Activated B cell treated with CpG ODN at 0.5 μM for 24 hours (primary cell): ENCODE data around the gene HELZ. TPM values are rescaled to one million over a fixed set of nuclear protein-coding genes. Genes with fewer than 3 reads are reported as not detected.

Experiments used
- ATAC-seq: fragments of 200-7000 bp; cut with Tn5 transposase; one replicate; pipeline ENCODE4 v1.10.0; 2021; ENCODE audit warnings: low read depth, mild to moderate bottlenecking, moderate library complexity
- CTCF ChIA-PET: fragments of 350-600 bp; sonication (Branson Sonifier 250); formaldehyde crosslinking; loops from one replicate; lab custom pipeline; 2021; ENCODE audit warnings: antibody characterized with exemption; lab: Charles Lee
- POLR2A ChIA-PET: fragments of 350-600 bp; sonication (Branson Sonifier 250); formaldehyde crosslinking; loops from one replicate; lab custom pipeline; 2021; ENCODE audit warnings: antibody characterized with exemption; lab: Charles Lee
- DNase-seq: peaks from one replicate; pipeline ENCODE4 v3.0.0; 2022
- H3K27ac Mint-ChIP-seq: one replicate; pipeline ENCODE4 v1.8.0; 2020; ENCODE audit warnings: mixed read lengths
- H3K27me3 Mint-ChIP-seq: one replicate; pipeline ENCODE4 v1.8.0; 2021; ENCODE audit warnings: mixed read lengths
- H3K36me3 Mint-ChIP-seq: one replicate; pipeline ENCODE4 v1.8.0; 2021; ENCODE audit warnings: low read depth, mixed read lengths
- H3K4me1 Mint-ChIP-seq: one replicate; pipeline ENCODE4 v1.8.0; 2021; ENCODE audit warnings: mixed read lengths
- H3K4me3 Mint-ChIP-seq: one replicate; pipeline ENCODE4 v1.8.0; 2020; ENCODE audit warnings: mild to moderate bottlenecking, mixed read lengths
- H3K9me3 Mint-ChIP-seq: one replicate; pipeline ENCODE4 v1.8.0; 2020; ENCODE audit warnings: mixed read lengths
- intact Hi-C: fragments of 100-400 bp; cut with micrococcal nuclease; formaldehyde crosslinking; loops from one replicate; pipeline ENCODE4 v1.15.1; 2024
- total RNA-seq: library from RNA; stranded (reverse); gene quantifications from 2 replicates; pipeline ENCODE4 v1.2.3, GENCODE V29; 2022
- TF ChIP-seq, protein P1 (sequence below): fragments of 200-600 bp; IDR thresholded peaks from one replicate; pipeline ENCODE4 v1.8.0; 2022; ENCODE audit warnings: antibody characterized with exemption, mild to moderate bottlenecking

The HELZ gene
- total RNA-seq, 1 donor from 2014 or later, result 69.7 TPM

DNA sequence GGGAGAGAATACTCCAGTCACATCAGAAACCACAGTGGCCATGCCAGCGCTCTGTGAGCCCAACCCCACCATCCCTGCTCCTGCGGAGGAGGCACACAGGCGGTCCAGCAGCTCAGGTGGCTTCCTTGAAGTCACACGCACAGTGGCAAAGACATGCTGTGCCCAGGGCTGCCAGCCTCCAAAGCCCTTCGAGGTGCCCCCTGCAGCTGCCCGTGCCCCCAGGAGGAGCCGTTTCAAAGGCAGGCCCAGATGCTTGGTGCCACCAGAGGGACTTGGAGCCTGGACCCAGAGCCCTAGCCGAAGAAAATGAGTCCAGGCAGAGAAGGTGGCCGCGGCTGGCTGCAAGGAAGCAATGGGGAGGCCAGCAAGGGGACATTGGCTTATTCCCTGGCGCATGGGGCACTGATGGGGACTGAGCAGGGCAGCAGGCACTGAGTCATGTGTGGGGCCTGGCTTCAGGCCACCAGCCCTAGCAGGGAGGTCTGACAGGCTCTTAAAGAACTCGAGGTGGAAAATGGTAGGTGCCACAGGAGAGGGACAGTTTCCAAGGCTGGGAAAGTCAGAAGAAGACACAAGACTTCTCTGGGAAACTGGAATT, 217.9 kb downstream of the HELZ start:
- Mint-ChIP-seq H3K36me3 (no peaks in the 10 kb centered on the region), H3K4me1 (no peaks in the 10 kb centered on the region), H3K27me3 (peaks cover 2% of the 10 kb centered on the region), H3K27ac (no peak overlapping the region), H3K9me3 (no peaks in the 10 kb centered on the region), H3K4me3 (no peak overlapping the region)
- DNase-seq (no peak), ATAC-seq (no peak)
- TF ChIP-seq, protein P1, sequence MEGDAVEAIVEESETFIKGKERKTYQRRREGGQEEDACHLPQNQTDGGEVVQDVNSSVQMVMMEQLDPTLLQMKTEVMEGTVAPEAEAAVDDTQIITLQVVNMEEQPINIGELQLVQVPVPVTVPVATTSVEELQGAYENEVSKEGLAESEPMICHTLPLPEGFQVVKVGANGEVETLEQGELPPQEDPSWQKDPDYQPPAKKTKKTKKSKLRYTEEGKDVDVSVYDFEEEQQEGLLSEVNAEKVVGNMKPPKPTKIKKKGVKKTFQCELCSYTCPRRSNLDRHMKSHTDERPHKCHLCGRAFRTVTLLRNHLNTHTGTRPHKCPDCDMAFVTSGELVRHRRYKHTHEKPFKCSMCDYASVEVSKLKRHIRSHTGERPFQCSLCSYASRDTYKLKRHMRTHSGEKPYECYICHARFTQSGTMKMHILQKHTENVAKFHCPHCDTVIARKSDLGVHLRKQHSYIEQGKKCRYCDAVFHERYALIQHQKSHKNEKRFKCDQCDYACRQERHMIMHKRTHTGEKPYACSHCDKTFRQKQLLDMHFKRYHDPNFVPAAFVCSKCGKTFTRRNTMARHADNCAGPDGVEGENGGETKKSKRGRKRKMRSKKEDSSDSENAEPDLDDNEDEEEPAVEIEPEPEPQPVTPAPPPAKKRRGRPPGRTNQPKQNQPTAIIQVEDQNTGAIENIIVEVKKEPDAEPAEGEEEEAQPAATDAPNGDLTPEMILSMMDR, result no peak
- POLR2A ChIA-PET, result no interaction called here
- CTCF ChIA-PET, result no interaction called here
- intact Hi-C loops, result no loop called here

DNA sequence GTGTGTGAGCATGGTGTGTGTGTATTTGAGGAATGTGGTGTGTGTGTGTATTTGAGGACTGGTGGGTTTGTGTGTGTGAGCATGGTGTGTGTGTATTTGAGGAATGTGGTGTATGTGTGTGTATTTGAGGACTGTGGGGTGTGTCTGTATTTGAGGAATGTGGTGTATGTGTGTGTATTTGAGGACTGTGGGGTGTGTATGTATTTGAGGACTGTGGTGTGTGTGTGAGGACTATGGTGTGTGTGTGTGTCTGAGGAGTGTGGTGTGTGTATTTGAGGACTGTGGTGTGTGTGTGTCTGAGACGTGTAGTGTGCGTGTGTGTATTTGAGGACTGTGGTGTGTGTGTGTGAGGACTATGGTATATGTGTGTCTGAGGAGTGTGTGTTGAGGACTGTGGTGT, 218.7 kb downstream of the HELZ start:
- Mint-ChIP-seq H3K9me3 (no peaks in the 10 kb centered on the region), H3K4me3 (no peak overlapping the region), H3K36me3 (no peaks in the 10 kb centered on the region), H3K27ac (no peak overlapping the region), H3K27me3 (peaks cover 2% of the 10 kb centered on the region), H3K4me1 (no peaks in the 10 kb centered on the region)
- ATAC-seq, result no peak
- no peak for DNase-seq
- TF ChIP-seq, protein P1, result no peak
- intact Hi-C loops, result no loop called here
- POLR2A ChIA-PET, result no interaction called here
- CTCF ChIA-PET, result no interaction called here

DNA sequence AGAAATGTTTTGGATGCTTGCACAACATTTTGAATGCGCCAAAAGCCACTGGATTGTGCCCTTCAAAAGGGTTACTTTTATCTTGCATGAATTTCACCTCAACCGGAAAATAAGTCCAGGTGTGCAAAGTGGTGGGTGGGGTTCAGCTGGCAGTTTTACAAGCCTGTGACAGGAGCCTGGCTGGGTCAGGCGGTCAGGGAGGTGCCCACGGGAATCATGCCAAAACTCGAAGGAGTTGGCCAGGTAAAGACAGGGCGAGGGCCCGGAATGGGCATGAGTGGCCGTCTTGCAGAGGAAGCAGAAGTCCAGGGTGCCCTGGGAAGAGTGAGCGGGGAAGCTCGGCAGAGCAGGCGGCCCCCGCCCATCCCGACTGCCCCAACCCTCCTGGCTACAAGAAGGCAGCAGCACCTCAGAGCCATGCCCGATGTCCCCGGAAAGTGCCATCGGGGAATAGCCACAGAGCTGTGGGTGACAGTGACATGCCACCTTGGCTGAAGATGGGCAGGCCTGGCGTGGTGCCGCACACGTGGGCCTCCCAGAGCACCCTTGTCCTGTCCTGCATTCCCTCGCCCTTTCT, 219.7 kb downstream of the HELZ start:
- CTCF ChIA-PET, result no interaction called here
- Mint-ChIP-seq H3K4me1 (no peaks in the 10 kb centered on the region), H3K36me3 (no peaks in the 10 kb centered on the region), H3K4me3 (no peak overlapping the region), H3K9me3 (no peaks in the 10 kb centered on the region), H3K27me3 (peaks cover 2% of the 10 kb centered on the region), H3K27ac (no peak overlapping the region)
- intact Hi-C loops, result no loop called here
- POLR2A ChIA-PET, result no interaction called here
- no peak for ATAC-seq
- no peak for DNase-seq
- TF ChIP-seq, protein P1, result no peak

DNA sequence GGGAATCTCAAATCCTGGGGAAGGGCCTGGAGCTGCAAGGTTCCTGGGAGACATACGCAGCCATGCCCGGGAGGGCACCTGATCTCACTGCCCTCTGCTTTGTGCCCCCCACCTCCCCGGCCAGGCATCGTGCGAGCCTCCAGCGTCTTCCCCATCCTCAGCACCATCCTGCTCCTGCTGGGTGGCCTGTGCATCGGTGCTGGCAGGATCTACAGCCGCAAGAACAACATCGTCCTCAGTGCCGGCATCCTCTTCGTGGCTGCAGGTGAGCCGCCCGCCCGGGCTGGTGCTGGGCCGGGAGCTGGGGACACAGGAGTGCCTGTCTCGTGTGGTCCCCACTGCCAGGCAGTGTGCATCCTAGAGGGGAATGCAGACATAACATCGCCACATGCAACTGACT, 220.3 kb downstream of the HELZ start:
- Mint-ChIP-seq H3K4me1 (no peaks in the 10 kb centered on the region), H3K27me3 (peaks cover 2% of the 10 kb centered on the region), H3K27ac (no peak overlapping the region), H3K36me3 (no peaks in the 10 kb centered on the region), H3K4me3 (no peak overlapping the region), H3K9me3 (no peaks in the 10 kb centered on the region)
- intact Hi-C loops, result no loop called here
- TF ChIP-seq, protein P1, result no peak
- POLR2A ChIA-PET, result no interaction called here
- DNase-seq (no peak), ATAC-seq (no peak)
- CTCF ChIA-PET, result no interaction called here

DNA sequence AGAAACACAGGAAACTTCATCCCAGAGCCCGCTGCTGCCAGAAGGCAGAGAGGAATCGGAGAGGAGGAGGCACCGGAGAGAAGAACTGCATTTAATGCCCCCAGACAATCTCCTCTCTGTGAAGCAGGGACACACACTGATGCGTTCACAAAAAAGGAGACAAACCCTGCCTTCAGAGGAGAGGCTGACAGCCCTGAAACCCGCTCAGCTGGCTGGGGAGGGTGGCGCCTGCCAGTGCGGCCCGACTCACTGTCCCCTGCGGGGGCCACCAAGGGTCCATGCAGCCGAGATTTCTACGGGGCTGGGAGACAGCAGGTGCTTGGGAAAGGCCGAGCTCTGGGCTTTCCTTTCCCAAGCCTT, 222.6 kb downstream of the HELZ start:
- ChIA-PET CTCF (no interaction called here), POLR2A (no interaction called here)
- no peaks in the 10 kb centered on the region for H3K4me1 Mint-ChIP-seq
- H3K27ac Mint-ChIP-seq, result no peak overlapping the region
- no peak for DNase-seq
- no peaks in the 10 kb centered on the region for H3K9me3 Mint-ChIP-seq
- no peaks in the 10 kb centered on the region for H3K36me3 Mint-ChIP-seq
- no peak for ATAC-seq
- intact Hi-C loops, result no loop called here
- H3K27me3 Mint-ChIP-seq, result peaks cover 6% of the 10 kb centered on the region
- no peak overlapping the region for H3K4me3 Mint-ChIP-seq
- TF ChIP-seq, protein P1, result no peak
